Measurements from ENCODE around the gene CUL2. TPM values are rescaled to one million over a fixed set of nuclear protein-coding genes. Genes with fewer than 3 reads are reported as not detected.

The CUL2 gene
- total RNA-seq, 1 donor, result 34.1 TPM

DNA sequence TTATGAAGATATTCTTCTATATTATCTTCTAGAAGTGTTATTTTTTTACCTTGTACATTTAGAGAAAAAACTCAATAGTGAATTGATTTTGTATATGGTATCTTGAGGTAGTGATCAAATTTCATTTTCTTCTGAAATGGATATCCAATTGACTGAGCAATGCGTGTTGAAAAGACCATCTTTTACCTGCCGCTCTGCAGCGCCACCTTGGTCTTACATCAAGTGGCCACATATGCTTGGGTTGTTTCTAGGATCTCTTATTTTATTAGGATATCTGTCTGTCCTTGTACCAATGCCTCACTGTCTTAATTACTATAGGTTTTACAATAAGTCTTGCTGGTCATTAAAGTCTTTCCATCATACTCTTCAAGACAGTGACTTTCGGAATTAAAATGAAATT lies 53.0 kb downstream of the CUL2 start:
- no peak for TF ChIP-seq CTCF (IDR thresholded peaks at IDR 0.05; ENCODE audit: insufficient read depth, low read length)
- DNase-seq (ENCODE audit: low read depth), result no peak

GRCh38 chr10:35035606-35036005 lies 54.5 kb downstream of the CUL2 start:
- peak; percentile 26 for DNase-seq (ENCODE audit: low read depth)
- no peak for TF ChIP-seq CTCF (IDR thresholded peaks at IDR 0.05; ENCODE audit: insufficient read depth, low read length)
- no peak overlapping the region for H3K4me3 ChIP-seq (ENCODE audit: low read depth, low read length)

More for the DNA sequence above, 53.0 kb downstream of the CUL2 start:
- H3K4me3 ChIP-seq (ENCODE audit: low read depth, low read length), result no peak overlapping the region

GRCh38 chr10:35027567-35027966 lies 62.6 kb downstream of the CUL2 start:
- TF ChIP-seq CTCF (IDR thresholded peaks at IDR 0.05; ENCODE audit: insufficient read depth, low read length), result peak; percentile 55
- peak; percentile 58 for DNase-seq (ENCODE audit: low read depth)
- H3K4me3 ChIP-seq (ENCODE audit: low read depth, low read length), result no peak overlapping the region

- no peak for TF ChIP-seq CTCF (IDR thresholded peaks at IDR 0.05; ENCODE audit: insufficient read depth, low read length)
- peak; percentile 78 for DNase-seq (ENCODE audit: low read depth)
- H3K4me3 ChIP-seq (ENCODE audit: low read depth, low read length), result no peak overlapping the region
Measured at GRCh38 chr10:35025916-35026315, 64.2 kb downstream of the CUL2 start.

GRCh38 chr10:35020481-35020880 lies 69.7 kb downstream of the CUL2 start:
- H3K4me3 ChIP-seq (ENCODE audit: low read depth, low read length), result no peak overlapping the region
- no peak for TF ChIP-seq CTCF (IDR thresholded peaks at IDR 0.05; ENCODE audit: insufficient read depth, low read length)
- DNase-seq (ENCODE audit: low read depth), result no peak

GRCh38 chr10:35019041-35020024 lies 70.8 kb downstream of the CUL2 start:
- DNase-seq (ENCODE audit: low read depth), result no peak
- TF ChIP-seq CTCF (IDR thresholded peaks at IDR 0.05; ENCODE audit: insufficient read depth, low read length), result no peak
- H3K4me3 ChIP-seq (ENCODE audit: low read depth, low read length), result no peak overlapping the region
